ENCODE measurements around the gene ADORA2B. TPM values are rescaled to one million over a fixed set of nuclear protein-coding genes. Genes with fewer than 3 reads are reported as not detected.
"Not testable (repeated sequence)": the region's sequence is repeated elsewhere in the genome, so short reads cannot be mapped to it uniquely, and the experiment has no call there.

Gene ADORA2B
- total and polyA plus RNA-seq, 3 experiments from 2014 or later = 0.88 to 1.2 (median 0.95) TPM

GRCh38 chr17:15928286-15928785, 16.6 kb upstream of the ADORA2B start:
- Mint-ChIP-seq H3K27ac (no peak overlapping the region), H3K4me3 (no peak overlapping the region), H3K9me3 (no peaks in the 10 kb centered on the region), H3K36me3 (peaks cover 0 to 4% (median 0%) of the 10 kb centered on the region in 3 donors), H3K4me1 (no peaks in the 10 kb centered on the region), H3K27me3 (peaks cover 23% of the 10 kb centered on the region in 2 donors)
- no peaks in the 10 kb centered on the region for H3K27me3 ChIP-seq (ENCODE audit: insufficient read depth, low read length, poor library complexity, severe bottlenecking)
- ChIA-PET POLR2A (no interaction called here), CTCF (no interaction called here)
- no peak for DNase-seq
- no peaks in the 10 kb centered on the region for H3K4me1 ChIP-seq (ENCODE audit: insufficient read depth, low read length)
- H3K36me3 ChIP-seq (ENCODE audit: insufficient read depth, low read length) = no peaks in the 10 kb centered on the region
- H3K4me3 ChIP-seq (ENCODE audit: low read length) = no peak overlapping the region
- H3K27ac ChIP-seq (ENCODE audit: low read depth, low read length) = no peak overlapping the region
- no peaks in the 10 kb centered on the region for H3K9me3 ChIP-seq (ENCODE audit: low read length)

DNA sequence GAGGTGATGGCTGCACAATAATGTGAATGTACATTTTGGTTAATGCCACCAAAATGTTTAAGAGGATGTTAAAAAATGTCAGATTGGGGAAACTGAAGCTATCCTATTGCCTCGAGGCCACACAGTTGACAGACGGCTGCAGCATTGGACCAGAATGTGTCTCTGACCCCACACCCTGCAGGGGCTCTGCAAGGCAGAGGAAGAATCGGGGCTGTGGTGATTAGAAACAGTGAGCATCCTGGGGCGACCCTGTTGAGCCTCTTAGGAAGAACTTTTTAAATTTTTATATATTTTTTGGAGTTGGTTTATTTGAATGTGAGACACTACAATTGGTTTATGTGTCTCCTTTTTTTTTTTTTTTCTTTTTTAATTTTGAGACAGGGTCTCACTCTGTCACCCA, 15.0 kb upstream of the ADORA2B start:
- Histone ChIP-seq H3K27ac (ENCODE audit: low read depth, low read length) (no peak overlapping the region), H3K4me3 (ENCODE audit: low read length) (no peak overlapping the region), H3K9me3 (ENCODE audit: low read length) (no peaks in the 10 kb centered on the region), H3K36me3 (ENCODE audit: insufficient read depth, low read length) (no peaks in the 10 kb centered on the region), H3K27me3 (ENCODE audit: insufficient read depth, low read length, poor library complexity, severe bottlenecking) (no peaks in the 10 kb centered on the region), H3K4me1 (ENCODE audit: insufficient read depth, low read length) (no peaks in the 10 kb centered on the region)
- H3K4me3 Mint-ChIP-seq = no peak overlapping the region
- H3K36me3 Mint-ChIP-seq = peaks cover 0 to 4% (median 0%) of the 10 kb centered on the region in 3 donors
- H3K27me3 Mint-ChIP-seq = peaks cover 18 to 23% of the 10 kb centered on the region in 2 donors
- ChIA-PET CTCF (no interaction called here), POLR2A (no interaction called here)
- H3K27ac Mint-ChIP-seq = no peak overlapping the region
- no peaks in the 10 kb centered on the region for H3K4me1 Mint-ChIP-seq
- DNase-seq = no peak
- H3K9me3 Mint-ChIP-seq = no peaks in the 10 kb centered on the region

- Mint-ChIP-seq H3K4me3 (no peak overlapping the region), H3K9me3 (no peaks in the 10 kb centered on the region), H3K4me1 (no peaks in the 10 kb centered on the region), H3K27ac (no peak overlapping the region), H3K36me3 (peaks cover 0 to 4% (median 0%) of the 10 kb centered on the region in 3 donors), H3K27me3 (peaks cover 18 to 23% of the 10 kb centered on the region in 2 donors)
- Histone ChIP-seq H3K36me3 (ENCODE audit: insufficient read depth, low read length) (no peaks in the 10 kb centered on the region), H3K27ac (ENCODE audit: low read depth, low read length) (no peak overlapping the region), H3K9me3 (ENCODE audit: low read length) (no peaks in the 10 kb centered on the region), H3K27me3 (ENCODE audit: insufficient read depth, low read length, poor library complexity, severe bottlenecking) (no peaks in the 10 kb centered on the region), H3K4me3 (ENCODE audit: low read length) (no peak overlapping the region), H3K4me1 (ENCODE audit: insufficient read depth, low read length) (no peaks in the 10 kb centered on the region)
- DNase-seq = no peak
- CTCF ChIA-PET = no interaction called here
- POLR2A ChIA-PET = no interaction called here
Measured at GRCh38 chr17:15930426-15930825, 14.5 kb upstream of the ADORA2B start.

DNA sequence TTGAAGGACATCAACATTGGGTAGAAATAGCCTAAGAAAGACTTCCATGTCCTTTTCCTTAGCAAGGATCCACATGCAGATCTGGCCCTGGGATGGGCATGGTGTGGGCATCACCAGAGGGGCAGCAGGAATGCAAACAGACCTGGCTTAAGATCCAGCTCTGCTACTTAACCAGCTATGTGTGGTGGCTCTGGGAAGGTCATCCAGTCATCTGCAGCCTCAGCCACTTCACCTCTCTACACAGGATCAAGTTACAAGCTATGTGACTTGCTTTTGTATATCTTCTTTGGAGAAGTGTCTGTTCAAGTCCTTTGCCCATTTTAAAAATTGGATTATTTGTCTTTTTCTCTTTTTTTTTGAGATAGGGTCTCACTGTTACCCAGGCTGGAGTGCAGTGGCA, 13.5 kb upstream of the ADORA2B start:
- no peak overlapping the region for H3K27ac ChIP-seq (ENCODE audit: low read depth, low read length)
- no peaks in the 10 kb centered on the region for H3K27me3 ChIP-seq (ENCODE audit: insufficient read depth, low read length, poor library complexity, severe bottlenecking)
- ChIA-PET POLR2A (no interaction called here), CTCF (no interaction called here)
- H3K4me1 ChIP-seq (ENCODE audit: insufficient read depth, low read length) = no peaks in the 10 kb centered on the region
- H3K9me3 Mint-ChIP-seq = no peaks in the 10 kb centered on the region
- no peaks in the 10 kb centered on the region for H3K9me3 ChIP-seq (ENCODE audit: low read length)
- H3K4me3 Mint-ChIP-seq = no peak overlapping the region
- no peaks in the 10 kb centered on the region for H3K36me3 Mint-ChIP-seq
- DNase-seq = no peak
- no peaks in the 10 kb centered on the region for H3K36me3 ChIP-seq (ENCODE audit: insufficient read depth, low read length)
- H3K4me1 Mint-ChIP-seq = no peaks in the 10 kb centered on the region
- H3K27ac Mint-ChIP-seq = no peak overlapping the region
- H3K4me3 ChIP-seq (ENCODE audit: low read length) = no peak overlapping the region
- H3K27me3 Mint-ChIP-seq = peaks cover 14 to 19% of the 10 kb centered on the region in 2 donors

- H3K27me3 ChIP-seq (ENCODE audit: insufficient read depth, low read length, poor library complexity, severe bottlenecking) = no peaks in the 10 kb centered on the region
- H3K4me1 ChIP-seq (ENCODE audit: insufficient read depth, low read length) = no peaks in the 10 kb centered on the region
- H3K4me3 ChIP-seq (ENCODE audit: low read length) = no peak overlapping the region
- Mint-ChIP-seq H3K4me1 (no peaks in the 10 kb centered on the region), H3K36me3 (peaks cover 0 to 3% (median 1%) of the 10 kb centered on the region in 3 donors), H3K9me3 (no peaks in the 10 kb centered on the region), H3K4me3 (no peak overlapping the region), H3K27me3 (peaks cover 0 to 7% of the 10 kb centered on the region in 2 donors), H3K27ac (no peak overlapping the region)
- ChIA-PET CTCF (no interaction called here), POLR2A (no interaction called here)
- no peaks in the 10 kb centered on the region for H3K36me3 ChIP-seq (ENCODE audit: insufficient read depth, low read length)
- no peak for DNase-seq
- no peak overlapping the region for H3K27ac ChIP-seq (ENCODE audit: low read depth, low read length)
- H3K9me3 ChIP-seq (ENCODE audit: low read length) = no peaks in the 10 kb centered on the region
Measured at GRCh38 chr17:15934866-15935265, 10.1 kb upstream of the ADORA2B start.

- Histone ChIP-seq H3K4me1 (ENCODE audit: insufficient read depth, low read length) (no peaks in the 10 kb centered on the region), H3K4me3 (ENCODE audit: low read length) (no peak overlapping the region), H3K9me3 (ENCODE audit: low read length) (no peaks in the 10 kb centered on the region), H3K27me3 (ENCODE audit: insufficient read depth, low read length, poor library complexity, severe bottlenecking) (no peaks in the 10 kb centered on the region), H3K27ac (ENCODE audit: low read depth, low read length) (no peak overlapping the region), H3K36me3 (ENCODE audit: insufficient read depth, low read length) (no peaks in the 10 kb centered on the region)
- Mint-ChIP-seq H3K4me3 (no peak overlapping the region), H3K4me1 (no peaks in the 10 kb centered on the region), H3K27me3 (peaks cover 4 to 12% of the 10 kb centered on the region in 2 donors), H3K9me3 (no peaks in the 10 kb centered on the region), H3K27ac (no peak overlapping the region), H3K36me3 (peaks cover 0 to 3% (median 1%) of the 10 kb centered on the region in 3 donors)
- no peak for DNase-seq
- ChIA-PET CTCF (no interaction called here), POLR2A (no interaction called here)
Measured at GRCh38 chr17:15935891-15936290, 9.0 kb upstream of the ADORA2B start.

GRCh38 chr17:15936481-15936880, 8.4 kb upstream of the ADORA2B start:
- H3K27me3 Mint-ChIP-seq = peaks cover 8 to 15% of the 10 kb centered on the region in 2 donors
- H3K9me3 ChIP-seq (ENCODE audit: low read length); H3K4me3 Mint-ChIP-seq; H3K4me3 ChIP-seq (ENCODE audit: low read length); H3K4me1 Mint-ChIP-seq; H3K36me3 Mint-ChIP-seq; CTCF ChIA-PET; H3K27ac Mint-ChIP-seq; DNase-seq; H3K9me3 Mint-ChIP-seq; H3K36me3 ChIP-seq (ENCODE audit: insufficient read depth, low read length); H3K4me1 ChIP-seq (ENCODE audit: insufficient read depth, low read length); H3K27me3 ChIP-seq (ENCODE audit: insufficient read depth, low read length, poor library complexity, severe bottlenecking); H3K27ac ChIP-seq (ENCODE audit: low read depth, low read length): not testable (repeated sequence)
- POLR2A ChIA-PET = interaction anchor here (0.6 kb wide), 1 partner anchor 1607 kb away, joined by 3 read pairs; no protein-coding TSS in a partner anchor

DNA sequence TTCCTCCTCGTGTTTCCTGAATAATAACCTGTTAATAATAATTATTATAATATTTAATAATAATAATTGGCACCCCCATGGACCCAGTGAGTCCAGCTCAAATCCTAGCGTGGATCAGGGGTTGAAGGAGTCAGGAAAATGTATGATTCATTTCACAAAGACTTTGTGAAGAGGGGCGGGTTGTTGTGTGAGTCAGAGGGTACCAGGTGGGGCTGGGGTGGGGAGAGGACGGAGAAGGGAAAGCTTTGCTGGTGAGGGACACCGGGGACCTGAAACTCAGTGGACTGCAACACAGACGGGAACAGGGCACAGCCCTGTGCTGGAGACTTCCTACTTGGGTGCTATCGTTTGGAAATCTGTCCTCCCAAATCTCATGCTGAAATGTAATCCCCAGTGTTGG, 3.1 kb upstream of the ADORA2B start:
- POLR2A ChIA-PET = no interaction called here
- H3K27ac Mint-ChIP-seq = no peak overlapping the region

More for the DNA sequence above, 3.1 kb upstream of the ADORA2B start:
- no peaks in the 10 kb centered on the region for H3K27me3 ChIP-seq (ENCODE audit: insufficient read depth, low read length, poor library complexity, severe bottlenecking)
- no peaks in the 10 kb centered on the region for H3K36me3 ChIP-seq (ENCODE audit: insufficient read depth, low read length)
- no peak overlapping the region for H3K4me3 ChIP-seq (ENCODE audit: low read length)
- DNase-seq = no peak
- no peak overlapping the region for H3K4me3 Mint-ChIP-seq
- H3K9me3 Mint-ChIP-seq = no peaks in the 10 kb centered on the region
- peaks cover 8 to 10% (median 10%) of the 10 kb centered on the region in 3 donors for H3K4me1 Mint-ChIP-seq
- CTCF ChIA-PET = no interaction called here
- H3K36me3 Mint-ChIP-seq = peaks cover 0 to 3% (median 1%) of the 10 kb centered on the region in 3 donors
- peaks cover 34 to 44% of the 10 kb centered on the region in 2 donors for H3K27me3 Mint-ChIP-seq
- no peak overlapping the region for H3K27ac ChIP-seq (ENCODE audit: low read depth, low read length)
- no peaks in the 10 kb centered on the region for H3K9me3 ChIP-seq (ENCODE audit: low read length)
- H3K4me1 ChIP-seq (ENCODE audit: insufficient read depth, low read length) = no peaks in the 10 kb centered on the region
